ENCODE data around the gene GBA3.

The GBA3 gene

GRCh38 chr4:22692736-22693135, at the start of gene GBA3:
GBA3 (plus strand) TSS chr4:22692937.
- no peak for DNase-seq (ENCODE audit: low read depth in 2 of 2)

GRCh38 chr4:22643952-22644351, 48.8 kb upstream of the GBA3 start:
- DNase-seq (ENCODE audit: low read depth in 2 of 2), result no peak

- no peak for DNase-seq (ENCODE audit: low read depth in 2 of 2)
Measured at GRCh38 chr4:22645481-22646182, 47.1 kb upstream of the GBA3 start.

- no peak for DNase-seq (ENCODE audit: low read depth in 2 of 2)
Measured at GRCh38 chr4:22648996-22649395, 43.7 kb upstream of the GBA3 start.

- DNase-seq (ENCODE audit: low read depth in 2 of 2), result no peak
Measured at GRCh38 chr4:22650771-22651170, 42.0 kb upstream of the GBA3 start.

- no peak for DNase-seq (ENCODE audit: low read depth in 2 of 2)
Measured at GRCh38 chr4:22653752-22654151, 39.0 kb upstream of the GBA3 start.

GRCh38 chr4:22661443-22661842, 31.3 kb upstream of the GBA3 start:
- no peak for DNase-seq (ENCODE audit: low read depth in 2 of 2)

GRCh38 chr4:22667332-22667940, 25.3 kb upstream of the GBA3 start:
- no peak for DNase-seq (ENCODE audit: low read depth in 2 of 2)

GRCh38 chr4:22668301-22668700, 24.4 kb upstream of the GBA3 start:
- DNase-seq (ENCODE audit: low read depth in 2 of 2), result no peak

GRCh38 chr4:22668702-22669101, 24.0 kb upstream of the GBA3 start:
- DNase-seq (ENCODE audit: low read depth in 2 of 2), result no peak

- DNase-seq (ENCODE audit: low read depth in 2 of 2), result no peak
Measured at GRCh38 chr4:22670956-22671355, 21.8 kb upstream of the GBA3 start.

GRCh38 chr4:22672519-22672918, 20.2 kb upstream of the GBA3 start:
- DNase-seq (ENCODE audit: low read depth in 2 of 2), result no peak

- no peak for DNase-seq (ENCODE audit: low read depth in 2 of 2)
Measured at GRCh38 chr4:22672944-22673343, 19.8 kb upstream of the GBA3 start.

- DNase-seq (ENCODE audit: low read depth in 2 of 2), result no peak
Measured at GRCh38 chr4:22674700-22675099, 18.0 kb upstream of the GBA3 start.

GRCh38 chr4:22676063-22676462, 16.7 kb upstream of the GBA3 start:
- DNase-seq (ENCODE audit: low read depth in 2 of 2), result no peak

- DNase-seq (ENCODE audit: low read depth in 2 of 2), result no peak
Measured at GRCh38 chr4:22677780-22678179, 15.0 kb upstream of the GBA3 start.

- no peak for DNase-seq (ENCODE audit: low read depth in 2 of 2)
Measured at GRCh38 chr4:22678940-22679854, 13.5 kb upstream of the GBA3 start.

GRCh38 chr4:22680065-22680642, 12.6 kb upstream of the GBA3 start:
- no peak for DNase-seq (ENCODE audit: low read depth in 2 of 2)

- no peak for DNase-seq (ENCODE audit: low read depth in 2 of 2)
Measured at GRCh38 chr4:22683726-22684125, 9.0 kb upstream of the GBA3 start.

GRCh38 chr4:22686141-22686540, 6.6 kb upstream of the GBA3 start:
- no peak for DNase-seq (ENCODE audit: low read depth in 2 of 2)

GRCh38 chr4:22688236-22688635, 4.5 kb upstream of the GBA3 start:
- DNase-seq (ENCODE audit: low read depth in 2 of 2), result no peak

- no peak for DNase-seq (ENCODE audit: low read depth in 2 of 2)
Measured at GRCh38 chr4:22689428-22689827, 3.3 kb upstream of the GBA3 start.
